ENCODE measurements around the gene SPC24.

SPC24 gene

GRCh38 chr19:11137542-11138384 lies 17.8 kb downstream of the SPC24 start:
- TF ChIP-seq, protein P1, sequence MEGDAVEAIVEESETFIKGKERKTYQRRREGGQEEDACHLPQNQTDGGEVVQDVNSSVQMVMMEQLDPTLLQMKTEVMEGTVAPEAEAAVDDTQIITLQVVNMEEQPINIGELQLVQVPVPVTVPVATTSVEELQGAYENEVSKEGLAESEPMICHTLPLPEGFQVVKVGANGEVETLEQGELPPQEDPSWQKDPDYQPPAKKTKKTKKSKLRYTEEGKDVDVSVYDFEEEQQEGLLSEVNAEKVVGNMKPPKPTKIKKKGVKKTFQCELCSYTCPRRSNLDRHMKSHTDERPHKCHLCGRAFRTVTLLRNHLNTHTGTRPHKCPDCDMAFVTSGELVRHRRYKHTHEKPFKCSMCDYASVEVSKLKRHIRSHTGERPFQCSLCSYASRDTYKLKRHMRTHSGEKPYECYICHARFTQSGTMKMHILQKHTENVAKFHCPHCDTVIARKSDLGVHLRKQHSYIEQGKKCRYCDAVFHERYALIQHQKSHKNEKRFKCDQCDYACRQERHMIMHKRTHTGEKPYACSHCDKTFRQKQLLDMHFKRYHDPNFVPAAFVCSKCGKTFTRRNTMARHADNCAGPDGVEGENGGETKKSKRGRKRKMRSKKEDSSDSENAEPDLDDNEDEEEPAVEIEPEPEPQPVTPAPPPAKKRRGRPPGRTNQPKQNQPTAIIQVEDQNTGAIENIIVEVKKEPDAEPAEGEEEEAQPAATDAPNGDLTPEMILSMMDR (IDR thresholded peaks at IDR 0.05; ENCODE audit: poor library complexity, severe bottlenecking), result peak; percentile 87
- Histone ChIP-seq H3K4me3 (ENCODE audit: severe bottlenecking) (no peak overlapping the region), H3K9me3 (ENCODE audit: severe bottlenecking) (no peaks in the 10 kb centered on the region), H3K4me1 (ENCODE audit: insufficient read depth, poor library complexity, severe bottlenecking) (peaks cover 25% of the 10 kb centered on the region), H3K36me3 (ENCODE audit: low read depth) (peaks cover 7% of the 10 kb centered on the region), H3K27me3 (ENCODE audit: insufficient read depth, poor library complexity, severe bottlenecking) (no peaks in the 10 kb centered on the region), H3K27ac (ENCODE audit: poor library complexity, severe bottlenecking) (peak overlapping the region; percentile 97)
- DNase-seq (ENCODE audit: low spot score) (peak; percentile 87), ATAC-seq (ENCODE audit: low read depth) (peak; percentile 20)

- no peaks in the 10 kb centered on the region for H3K9me3 ChIP-seq (ENCODE audit: severe bottlenecking)
- peaks cover 18% of the 10 kb centered on the region for H3K36me3 ChIP-seq (ENCODE audit: low read depth)
- peaks cover 16% of the 10 kb centered on the region for H3K4me1 ChIP-seq (ENCODE audit: insufficient read depth, poor library complexity, severe bottlenecking)
- peak; percentile 2; the same call in 1 of the 3 replicates for ATAC-seq (ENCODE audit: low read depth)
- no peak overlapping the region for H3K4me3 ChIP-seq (ENCODE audit: severe bottlenecking)
- no peak for DNase-seq (ENCODE audit: low spot score)
- H3K27me3 ChIP-seq (ENCODE audit: insufficient read depth, poor library complexity, severe bottlenecking), result no peaks in the 10 kb centered on the region
- H3K27ac ChIP-seq (ENCODE audit: poor library complexity, severe bottlenecking), result peak overlapping the region; percentile 97
- TF ChIP-seq, protein P1 (IDR thresholded peaks at IDR 0.05; ENCODE audit: poor library complexity, severe bottlenecking), result no peak
These were observed 19.0 kb downstream of the SPC24 start for GRCh38 chr19:11136400-11137101.

GRCh38 chr19:11131471-11131870 lies 24.1 kb downstream of the SPC24 start:
- ATAC-seq (ENCODE audit: low read depth) (no peak), DNase-seq (ENCODE audit: low spot score) (no peak)
- H3K36me3 ChIP-seq (ENCODE audit: low read depth), result peaks cover 69% of the 10 kb centered on the region
- TF ChIP-seq, protein P1 (IDR thresholded peaks at IDR 0.05; ENCODE audit: poor library complexity, severe bottlenecking), result no peak
- no peaks in the 10 kb centered on the region for H3K27me3 ChIP-seq (ENCODE audit: insufficient read depth, poor library complexity, severe bottlenecking)
- no peak overlapping the region for H3K27ac ChIP-seq (ENCODE audit: poor library complexity, severe bottlenecking)
- no peaks in the 10 kb centered on the region for H3K9me3 ChIP-seq (ENCODE audit: severe bottlenecking)
- no peaks in the 10 kb centered on the region for H3K4me1 ChIP-seq (ENCODE audit: insufficient read depth, poor library complexity, severe bottlenecking)
- H3K4me3 ChIP-seq (ENCODE audit: severe bottlenecking), result no peak overlapping the region

DNA sequence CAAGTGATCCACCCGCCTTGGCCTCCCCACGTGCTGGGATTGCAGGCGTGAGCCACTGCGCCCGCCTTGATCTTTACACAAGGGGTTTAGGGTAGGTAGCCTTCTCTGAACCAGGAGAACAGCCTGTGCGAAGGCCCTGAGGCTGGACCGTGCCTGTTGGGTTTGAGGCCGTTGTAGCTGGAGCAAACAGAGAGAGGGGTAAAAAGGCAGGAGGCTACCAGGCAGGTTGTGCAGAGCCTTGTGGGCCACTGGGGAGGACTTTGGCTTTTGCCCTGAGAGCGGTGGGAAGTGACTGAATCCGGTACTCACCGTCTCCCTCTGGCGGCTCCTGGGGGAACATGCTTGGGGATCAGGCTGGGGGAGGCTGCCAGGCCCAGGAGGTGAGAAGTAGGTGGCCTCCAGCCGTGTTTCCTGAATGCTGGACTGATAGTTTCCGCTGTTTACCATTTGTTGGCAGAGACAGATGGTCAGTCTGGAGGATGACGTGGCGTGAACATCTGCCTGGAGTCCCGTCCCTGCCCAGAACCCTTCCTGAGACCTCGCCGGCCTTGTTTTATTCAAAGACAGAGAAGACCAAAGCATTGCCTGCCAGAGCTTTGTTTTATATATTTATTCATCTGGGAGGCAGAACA lies 24.6 kb downstream of the SPC24 start:
- Histone ChIP-seq H3K4me1 (ENCODE audit: insufficient read depth, poor library complexity, severe bottlenecking) (no peaks in the 10 kb centered on the region), H3K36me3 (ENCODE audit: low read depth) (peaks cover 74% of the 10 kb centered on the region), H3K9me3 (ENCODE audit: severe bottlenecking) (no peaks in the 10 kb centered on the region), H3K27me3 (ENCODE audit: insufficient read depth, poor library complexity, severe bottlenecking) (no peaks in the 10 kb centered on the region), H3K4me3 (ENCODE audit: severe bottlenecking) (no peak overlapping the region), H3K27ac (ENCODE audit: poor library complexity, severe bottlenecking) (no peak overlapping the region)
- TF ChIP-seq, protein P1 (IDR thresholded peaks at IDR 0.05; ENCODE audit: poor library complexity, severe bottlenecking), result peak; percentile 72
- ATAC-seq (ENCODE audit: low read depth) (peak; percentile 37), DNase-seq (ENCODE audit: low spot score) (no peak)

Data from RWPE2 (cell line).